AG10803 (cell line): ENCODE data around the gene MERTK.

Source experiments
- DNase-seq: peaks from one replicate; pipeline ENCODE4 v3.0.0; 2010; ENCODE audit warnings: low read depth
- H3K4me3 ChIP-seq: 2 replicates; pipeline ENCODE4 v1.5.1; 2011; ENCODE audit warnings: mild to moderate bottlenecking, low read length, control low read depth
- TF ChIP-seq, protein P1 (sequence below): conservative IDR thresholded peaks from 2 replicates; pipeline ENCODE4 v1.5.1; 2011; ENCODE audit warnings: mild to moderate bottlenecking, low read length, control low read depth, inconsistent platforms

The MERTK gene

DNA sequence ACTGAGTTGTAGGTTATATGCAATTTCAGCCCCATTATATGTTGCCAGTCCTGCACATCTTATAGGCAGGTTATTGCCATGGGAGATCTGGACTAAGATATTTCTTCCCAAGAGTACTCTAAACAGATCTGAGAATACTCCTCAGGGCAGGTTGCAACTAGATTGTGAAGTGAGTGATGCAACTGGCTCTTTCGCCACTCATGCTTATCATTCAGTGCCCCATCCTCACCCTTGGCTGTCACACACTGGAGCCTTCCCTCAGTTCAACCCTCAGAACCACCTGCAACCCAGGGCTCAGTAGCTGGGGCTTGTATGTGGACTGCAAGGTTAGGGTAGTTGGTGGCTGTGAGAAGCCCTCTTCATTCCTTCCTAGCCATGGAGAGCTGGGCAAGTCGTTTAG, 14.1 kb downstream of the MERTK start:
- no peak overlapping the region for H3K4me3 ChIP-seq
- TF ChIP-seq, protein P1, sequence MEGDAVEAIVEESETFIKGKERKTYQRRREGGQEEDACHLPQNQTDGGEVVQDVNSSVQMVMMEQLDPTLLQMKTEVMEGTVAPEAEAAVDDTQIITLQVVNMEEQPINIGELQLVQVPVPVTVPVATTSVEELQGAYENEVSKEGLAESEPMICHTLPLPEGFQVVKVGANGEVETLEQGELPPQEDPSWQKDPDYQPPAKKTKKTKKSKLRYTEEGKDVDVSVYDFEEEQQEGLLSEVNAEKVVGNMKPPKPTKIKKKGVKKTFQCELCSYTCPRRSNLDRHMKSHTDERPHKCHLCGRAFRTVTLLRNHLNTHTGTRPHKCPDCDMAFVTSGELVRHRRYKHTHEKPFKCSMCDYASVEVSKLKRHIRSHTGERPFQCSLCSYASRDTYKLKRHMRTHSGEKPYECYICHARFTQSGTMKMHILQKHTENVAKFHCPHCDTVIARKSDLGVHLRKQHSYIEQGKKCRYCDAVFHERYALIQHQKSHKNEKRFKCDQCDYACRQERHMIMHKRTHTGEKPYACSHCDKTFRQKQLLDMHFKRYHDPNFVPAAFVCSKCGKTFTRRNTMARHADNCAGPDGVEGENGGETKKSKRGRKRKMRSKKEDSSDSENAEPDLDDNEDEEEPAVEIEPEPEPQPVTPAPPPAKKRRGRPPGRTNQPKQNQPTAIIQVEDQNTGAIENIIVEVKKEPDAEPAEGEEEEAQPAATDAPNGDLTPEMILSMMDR = no peak
- DNase-seq = no peak

DNA sequence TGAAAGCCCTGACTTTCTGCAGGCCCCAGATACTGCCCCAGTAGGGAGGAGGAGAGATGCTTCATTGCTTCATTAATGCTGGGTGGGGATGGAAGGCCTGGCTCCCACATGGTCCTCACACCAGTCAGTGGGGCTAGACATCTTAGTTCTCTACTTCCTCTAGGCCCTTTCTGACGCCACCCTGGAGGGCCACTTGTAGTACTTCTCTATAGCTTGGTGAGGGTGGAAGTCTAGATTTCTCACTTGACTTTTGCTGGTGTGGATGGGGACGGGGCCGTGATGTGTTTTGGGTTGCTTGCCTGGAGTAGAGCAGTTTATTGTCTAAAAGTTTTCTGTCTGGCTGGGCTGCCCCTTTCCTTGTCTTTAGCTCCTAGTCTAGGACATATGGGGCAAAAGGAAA, 18.7 kb downstream of the MERTK start:
- H3K4me3 ChIP-seq = no peak overlapping the region
- no peak for DNase-seq
- TF ChIP-seq, protein P1 = no peak

- peak; percentile 89 for DNase-seq
Observed at GRCh38 chr2:111918383-111918806, 20.0 kb downstream of the MERTK start.

DNA sequence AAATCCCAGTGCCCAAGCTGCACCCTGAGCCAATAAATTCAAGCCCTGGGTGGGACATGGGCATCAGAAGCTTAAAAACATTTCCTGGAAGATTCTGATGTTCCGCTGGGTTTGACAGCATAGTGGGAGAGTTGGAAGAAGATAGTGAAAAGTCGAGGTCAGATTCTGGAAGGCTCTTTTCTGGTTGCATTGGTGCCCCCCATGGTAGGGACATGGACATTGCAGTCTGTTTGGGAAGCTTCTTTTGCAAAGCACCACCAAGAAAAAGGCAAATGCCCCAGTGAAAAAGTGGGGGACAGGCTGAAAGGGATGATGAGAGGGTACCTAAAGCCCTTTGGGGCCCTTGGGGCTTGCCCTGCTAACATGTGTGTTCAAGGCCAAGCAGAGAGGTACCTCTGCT, 21.0 kb downstream of the MERTK start:
- TF ChIP-seq, protein P1 = 0 out of 2 replicates have a peak, but pooled peaks have one; percentile 13
- no peak overlapping the region for H3K4me3 ChIP-seq
- DNase-seq = no peak

More at GRCh38 chr2:111918383-111918806, 20.0 kb downstream of the MERTK start:
- H3K4me3 ChIP-seq = no peak overlapping the region
- TF ChIP-seq, protein P1 = no peak

DNA sequence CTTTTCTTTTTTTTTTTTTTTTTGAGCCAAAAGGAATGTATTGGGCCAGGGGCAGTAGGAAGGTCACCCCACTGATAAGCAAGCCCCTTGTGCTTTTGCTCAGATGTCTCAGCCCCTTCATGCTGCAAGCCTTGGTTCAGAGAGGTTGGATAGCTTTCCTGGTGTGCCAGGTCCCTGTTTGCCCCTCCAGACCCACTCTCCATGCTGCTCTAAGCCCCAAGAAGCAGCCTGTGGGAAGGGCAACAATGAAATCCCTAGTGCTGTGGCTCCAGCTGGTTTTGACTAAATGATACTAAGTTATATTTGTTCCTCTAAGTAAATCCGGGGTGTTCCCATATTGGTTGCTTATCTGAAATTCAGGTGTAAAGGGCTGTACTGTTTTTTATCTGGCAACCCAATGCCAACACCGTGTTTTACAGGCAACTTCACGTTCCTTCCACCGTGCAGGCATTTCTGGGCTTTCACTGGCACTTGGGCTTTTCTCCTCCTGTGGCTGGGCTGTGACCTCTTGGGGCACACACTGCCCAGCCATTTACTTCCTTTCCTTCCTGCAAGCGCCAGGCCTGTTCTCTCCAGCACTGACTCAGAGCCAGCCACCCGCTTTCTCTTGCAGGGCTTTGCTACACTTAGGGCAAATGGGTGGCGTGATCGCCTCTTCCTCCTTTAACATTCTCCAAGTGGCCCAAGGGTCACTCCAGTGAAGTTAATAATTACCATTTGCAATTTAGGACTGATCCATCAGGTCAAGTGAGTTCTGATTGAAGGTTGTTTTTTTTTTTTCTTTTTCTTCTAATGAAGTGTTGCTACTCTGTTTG, 21.6 kb downstream of the MERTK start:
- no peak for DNase-seq
- TF ChIP-seq, protein P1 = no peak
- no peak overlapping the region for H3K4me3 ChIP-seq

- DNase-seq = peak; percentile 40
- no peak overlapping the region for H3K4me3 ChIP-seq
Observed at GRCh38 chr2:111923276-111923804, 24.9 kb downstream of the MERTK start.

More at GRCh38 chr2:111923276-111923804, 24.9 kb downstream of the MERTK start:
- TF ChIP-seq, protein P1 = no peak
